IPS-15b (cell line): ENCODE measurements around the gene PAPPA.

Experiments
- H3K27me3 ChIP-seq: one replicate; pipeline ENCODE4 v1.6.1; 2013; ENCODE audit warnings: low read length; ENCODE audit not compliant: control insufficient read depth, insufficient read depth
- H3K36me3 ChIP-seq: one replicate; pipeline ENCODE4 v1.6.1; 2013; ENCODE audit warnings: low read length; ENCODE audit not compliant: control insufficient read depth, insufficient read depth
- H3K4me1 ChIP-seq: one replicate; pipeline ENCODE4 v1.6.1; 2013; ENCODE audit warnings: mild to moderate bottlenecking, low read length; ENCODE audit not compliant: control insufficient read depth, insufficient read depth
- H3K4me3 ChIP-seq: one replicate; pipeline ENCODE4 v1.5.1; 2013; ENCODE audit warnings: low read depth, low read length
- H3K9ac ChIP-seq: one replicate; pipeline ENCODE4 v1.6.1; 2013; ENCODE audit warnings: low read depth, mild to moderate bottlenecking, low read length
- H3K9me3 ChIP-seq: one replicate; pipeline ENCODE4 v1.6.1; 2013; ENCODE audit warnings: mild to moderate bottlenecking, low read length; ENCODE audit not compliant: control insufficient read depth, insufficient read depth

The PAPPA gene

GRCh38 chr9:116153765-116154333 lies at the start of gene PAPPA:
Gene PAPPA (plus strand): TSS chr9:116153791. CDS start chr9:116154173, 382 bp downstream.
- Histone ChIP-seq H3K36me3 (no peaks in the 10 kb centered on the region), H3K27me3 (peaks cover 56% of the 10 kb centered on the region), H3K9me3 (no peaks in the 10 kb centered on the region), H3K9ac (no peak within 1 kb of the TSS), H3K4me3 (peak within 1 kb of the TSS; percentile 66), H3K4me1 (peaks cover 18% of the 10 kb centered on the region)

GRCh38 chr9:116103976-116104820 lies 49.4 kb upstream of the PAPPA start:
- Histone ChIP-seq H3K9ac (no peak overlapping the region), H3K4me3 (no peak overlapping the region), H3K4me1 (no peaks in the 10 kb centered on the region), H3K9me3 (no peaks in the 10 kb centered on the region), H3K36me3 (no peaks in the 10 kb centered on the region), H3K27me3 (no peaks in the 10 kb centered on the region)

GRCh38 chr9:116112236-116112635 lies 41.4 kb upstream of the PAPPA start:
- no peaks in the 10 kb centered on the region for H3K27me3 ChIP-seq
- H3K36me3 ChIP-seq: no peaks in the 10 kb centered on the region
- H3K4me3 ChIP-seq: no peak overlapping the region
- H3K9ac ChIP-seq: no peak overlapping the region
- H3K4me1 ChIP-seq: no peaks in the 10 kb centered on the region
- H3K9me3 ChIP-seq: no peaks in the 10 kb centered on the region

- Histone ChIP-seq H3K27me3 (no peaks in the 10 kb centered on the region), H3K36me3 (no peaks in the 10 kb centered on the region), H3K4me1 (no peaks in the 10 kb centered on the region), H3K9ac (no peak overlapping the region), H3K9me3 (no peaks in the 10 kb centered on the region), H3K4me3 (no peak overlapping the region)
Observed at GRCh38 chr9:116115761-116116353, 37.7 kb upstream of the PAPPA start.

GRCh38 chr9:116116393-116116792 lies 37.2 kb upstream of the PAPPA start:
- Histone ChIP-seq H3K4me3 (no peak overlapping the region), H3K4me1 (no peaks in the 10 kb centered on the region), H3K9ac (no peak overlapping the region), H3K9me3 (no peaks in the 10 kb centered on the region), H3K36me3 (no peaks in the 10 kb centered on the region), H3K27me3 (no peaks in the 10 kb centered on the region)

GRCh38 chr9:116123171-116123570 lies 30.4 kb upstream of the PAPPA start:
- Histone ChIP-seq H3K36me3 (no peaks in the 10 kb centered on the region), H3K4me3 (no peak overlapping the region), H3K9me3 (no peaks in the 10 kb centered on the region), H3K9ac (no peak overlapping the region), H3K27me3 (no peaks in the 10 kb centered on the region), H3K4me1 (no peaks in the 10 kb centered on the region)

- no peak overlapping the region for H3K9ac ChIP-seq
- no peaks in the 10 kb centered on the region for H3K36me3 ChIP-seq
- no peak overlapping the region for H3K4me3 ChIP-seq
- no peaks in the 10 kb centered on the region for H3K9me3 ChIP-seq
- H3K27me3 ChIP-seq: no peaks in the 10 kb centered on the region
- H3K4me1 ChIP-seq: no peaks in the 10 kb centered on the region
Observed at GRCh38 chr9:116124472-116125040, 29.0 kb upstream of the PAPPA start.

- H3K4me1 ChIP-seq: no peaks in the 10 kb centered on the region
- no peak overlapping the region for H3K4me3 ChIP-seq
- H3K9ac ChIP-seq: no peak overlapping the region
- H3K27me3 ChIP-seq: no peaks in the 10 kb centered on the region
- H3K9me3 ChIP-seq: no peaks in the 10 kb centered on the region
- no peaks in the 10 kb centered on the region for H3K36me3 ChIP-seq
Observed at GRCh38 chr9:116133163-116133562, 20.4 kb upstream of the PAPPA start.

- no peak overlapping the region for H3K9ac ChIP-seq
- H3K4me3 ChIP-seq: no peak overlapping the region
- no peaks in the 10 kb centered on the region for H3K27me3 ChIP-seq
- no peaks in the 10 kb centered on the region for H3K4me1 ChIP-seq
- no peaks in the 10 kb centered on the region for H3K36me3 ChIP-seq
- H3K9me3 ChIP-seq: no peaks in the 10 kb centered on the region
Observed at GRCh38 chr9:116134975-116135374, 18.6 kb upstream of the PAPPA start.

- Histone ChIP-seq H3K9me3 (no peaks in the 10 kb centered on the region), H3K4me1 (no peaks in the 10 kb centered on the region), H3K36me3 (no peaks in the 10 kb centered on the region), H3K27me3 (no peaks in the 10 kb centered on the region), H3K9ac (no peak overlapping the region), H3K4me3 (no peak overlapping the region)
Observed at GRCh38 chr9:116137010-116137409, 16.6 kb upstream of the PAPPA start.

GRCh38 chr9:116137581-116137980 lies 16.0 kb upstream of the PAPPA start:
- no peaks in the 10 kb centered on the region for H3K27me3 ChIP-seq
- H3K9me3 ChIP-seq: no peaks in the 10 kb centered on the region
- H3K4me1 ChIP-seq: no peaks in the 10 kb centered on the region
- no peaks in the 10 kb centered on the region for H3K36me3 ChIP-seq
- H3K9ac ChIP-seq: no peak overlapping the region
- H3K4me3 ChIP-seq: no peak overlapping the region
